Fibroblast of skin of back (primary cell): ENCODE data around the gene SCYGR8.

Experiments used
- DNase-seq: peaks from one replicate; pipeline ENCODE4 v3.0.0-alpha.2; 2013

SCYGR8 gene

GRCh38 chr2:227761740-227762476, 16.2 kb downstream of the SCYGR8 start:
- DNase-seq: no peak

- no peak for DNase-seq
Observed at GRCh38 chr2:227765788-227766372, 20.2 kb downstream of the SCYGR8 start.

- DNase-seq: peak; percentile 68
Observed at GRCh38 chr2:227766373-227766883, 20.7 kb downstream of the SCYGR8 start.

- no peak for DNase-seq
Observed at GRCh38 chr2:227767830-227768229, 22.1 kb downstream of the SCYGR8 start.

- no peak for DNase-seq
Observed at GRCh38 chr2:227772197-227772661, 26.5 kb downstream of the SCYGR8 start.

- DNase-seq: no peak
Observed at GRCh38 chr2:227772932-227773331, 27.2 kb downstream of the SCYGR8 start.

- DNase-seq: no peak
Observed at GRCh38 chr2:227774011-227774624, 28.4 kb downstream of the SCYGR8 start.

- no peak for DNase-seq
Observed at GRCh38 chr2:227774895-227775842, 29.5 kb downstream of the SCYGR8 start.

GRCh38 chr2:227780981-227781615, 35.4 kb downstream of the SCYGR8 start:
- no peak for DNase-seq

GRCh38 chr2:227781841-227782240, 36.1 kb downstream of the SCYGR8 start:
- DNase-seq: no peak

- no peak for DNase-seq
Observed at GRCh38 chr2:227782804-227783203, 37.1 kb downstream of the SCYGR8 start.

- DNase-seq: no peak
Observed at GRCh38 chr2:227783404-227784138, 37.9 kb downstream of the SCYGR8 start.

- DNase-seq: no peak
Observed at GRCh38 chr2:227785293-227785692, 39.6 kb downstream of the SCYGR8 start.

GRCh38 chr2:227788561-227789018, 42.9 kb downstream of the SCYGR8 start:
- DNase-seq: no peak

GRCh38 chr2:227789803-227790202, 44.1 kb downstream of the SCYGR8 start:
- DNase-seq: no peak

- no peak for DNase-seq
Observed at GRCh38 chr2:227793148-227793712, 47.5 kb downstream of the SCYGR8 start.
